ENCODE data around the gene CHKB.
"Not testable (repeated sequence)": the region's sequence is repeated elsewhere in the genome, so short reads cannot be mapped to it uniquely, and the experiment has no call there.

The CHKB gene

GRCh38 chr22:50612528-50613221, 30.0 kb upstream of the CHKB start:
- no peak for DNase-seq (ENCODE audit: low read depth)

GRCh38 chr22:50612168-50612527, 29.5 kb upstream of the CHKB start:
- no peak for DNase-seq (ENCODE audit: low read depth)

GRCh38 chr22:50611341-50612060, 28.9 kb upstream of the CHKB start:
- DNase-seq (ENCODE audit: low read depth): no peak

GRCh38 chr22:50610581-50610980, 27.9 kb upstream of the CHKB start:
- no peak for DNase-seq (ENCODE audit: low read depth)

- DNase-seq (ENCODE audit: low read depth): no peak
Observed at GRCh38 chr22:50610041-50610451, 27.4 kb upstream of the CHKB start.

- DNase-seq (ENCODE audit: low read depth): no peak
Observed at GRCh38 chr22:50609599-50609998, 26.9 kb upstream of the CHKB start.

GRCh38 chr22:50608996-50609395, 26.3 kb upstream of the CHKB start:
- no peak for DNase-seq (ENCODE audit: low read depth)

- not testable (repeated sequence) for DNase-seq (ENCODE audit: low read depth)
Observed at GRCh38 chr22:50608058-50608840, 25.6 kb upstream of the CHKB start.

- DNase-seq (ENCODE audit: low read depth): no peak
Observed at GRCh38 chr22:50607659-50608020, 25.0 kb upstream of the CHKB start.

- DNase-seq (ENCODE audit: low read depth): no peak
Observed at GRCh38 chr22:50606946-50607658, 24.5 kb upstream of the CHKB start.

GRCh38 chr22:50606165-50606945, 23.7 kb upstream of the CHKB start:
- no peak for DNase-seq (ENCODE audit: low read depth)

- no peak for DNase-seq (ENCODE audit: low read depth)
Observed at GRCh38 chr22:50605613-50606074, 23.0 kb upstream of the CHKB start.

GRCh38 chr22:50605002-50605612, 22.5 kb upstream of the CHKB start:
- no peak for DNase-seq (ENCODE audit: low read depth)

GRCh38 chr22:50604256-50605001, 21.8 kb upstream of the CHKB start:
- DNase-seq (ENCODE audit: low read depth): no peak

GRCh38 chr22:50603511-50604255, 21.0 kb upstream of the CHKB start:
- DNase-seq (ENCODE audit: low read depth): no peak

GRCh38 chr22:50602338-50602700, 19.7 kb upstream of the CHKB start:
- no peak for DNase-seq (ENCODE audit: low read depth)

GRCh38 chr22:50601669-50602337, 19.2 kb upstream of the CHKB start:
- no peak for DNase-seq (ENCODE audit: low read depth)

- DNase-seq (ENCODE audit: low read depth): no peak
Observed at GRCh38 chr22:50600967-50601668, 18.5 kb upstream of the CHKB start.
